ENCODE measurements around the gene TAF5.

GRCh38 chr10:103427866-103428265 is 60.1 kb downstream of the TAF5 start:
- no peak for TF ChIP-seq POLR2A (IDR thresholded peaks at IDR 0.05)
- TF ChIP-seq, protein P1, sequence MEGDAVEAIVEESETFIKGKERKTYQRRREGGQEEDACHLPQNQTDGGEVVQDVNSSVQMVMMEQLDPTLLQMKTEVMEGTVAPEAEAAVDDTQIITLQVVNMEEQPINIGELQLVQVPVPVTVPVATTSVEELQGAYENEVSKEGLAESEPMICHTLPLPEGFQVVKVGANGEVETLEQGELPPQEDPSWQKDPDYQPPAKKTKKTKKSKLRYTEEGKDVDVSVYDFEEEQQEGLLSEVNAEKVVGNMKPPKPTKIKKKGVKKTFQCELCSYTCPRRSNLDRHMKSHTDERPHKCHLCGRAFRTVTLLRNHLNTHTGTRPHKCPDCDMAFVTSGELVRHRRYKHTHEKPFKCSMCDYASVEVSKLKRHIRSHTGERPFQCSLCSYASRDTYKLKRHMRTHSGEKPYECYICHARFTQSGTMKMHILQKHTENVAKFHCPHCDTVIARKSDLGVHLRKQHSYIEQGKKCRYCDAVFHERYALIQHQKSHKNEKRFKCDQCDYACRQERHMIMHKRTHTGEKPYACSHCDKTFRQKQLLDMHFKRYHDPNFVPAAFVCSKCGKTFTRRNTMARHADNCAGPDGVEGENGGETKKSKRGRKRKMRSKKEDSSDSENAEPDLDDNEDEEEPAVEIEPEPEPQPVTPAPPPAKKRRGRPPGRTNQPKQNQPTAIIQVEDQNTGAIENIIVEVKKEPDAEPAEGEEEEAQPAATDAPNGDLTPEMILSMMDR (IDR thresholded peaks at IDR 0.05), result no peak

All from gastroesophageal sphincter (tissue), 3 donors.